Hepatocyte (in vitro differentiated cells): ENCODE results near the gene AGBL1.

Experiments used
- EZH2phosphoT487 ChIP-seq: fragments of 200-600 bp; sonication (generic); IDR thresholded peaks from one replicate; pipeline ENCODE4 v1.6.1; 2018; ENCODE audit warnings: antibody characterized with exemption, mild to moderate bottlenecking, low read depth, moderate library complexity; ENCODE audit not compliant: unreplicated experiment, severe bottlenecking
- TF ChIP-seq, protein P1 (sequence below): fragments of 200-600 bp; sonication (generic); IDR thresholded peaks from 2 replicates; pipeline ENCODE4 v1.5.1; 2016; ENCODE audit warnings: antibody characterized with exemption, mild to moderate bottlenecking; ENCODE audit not compliant: poor library complexity

GRCh38 chr15:86138798-86139197 is 59.1 kb downstream of the AGBL1 start:
- TF ChIP-seq EZH2phosphoT487 = no peak
- TF ChIP-seq, protein P1, sequence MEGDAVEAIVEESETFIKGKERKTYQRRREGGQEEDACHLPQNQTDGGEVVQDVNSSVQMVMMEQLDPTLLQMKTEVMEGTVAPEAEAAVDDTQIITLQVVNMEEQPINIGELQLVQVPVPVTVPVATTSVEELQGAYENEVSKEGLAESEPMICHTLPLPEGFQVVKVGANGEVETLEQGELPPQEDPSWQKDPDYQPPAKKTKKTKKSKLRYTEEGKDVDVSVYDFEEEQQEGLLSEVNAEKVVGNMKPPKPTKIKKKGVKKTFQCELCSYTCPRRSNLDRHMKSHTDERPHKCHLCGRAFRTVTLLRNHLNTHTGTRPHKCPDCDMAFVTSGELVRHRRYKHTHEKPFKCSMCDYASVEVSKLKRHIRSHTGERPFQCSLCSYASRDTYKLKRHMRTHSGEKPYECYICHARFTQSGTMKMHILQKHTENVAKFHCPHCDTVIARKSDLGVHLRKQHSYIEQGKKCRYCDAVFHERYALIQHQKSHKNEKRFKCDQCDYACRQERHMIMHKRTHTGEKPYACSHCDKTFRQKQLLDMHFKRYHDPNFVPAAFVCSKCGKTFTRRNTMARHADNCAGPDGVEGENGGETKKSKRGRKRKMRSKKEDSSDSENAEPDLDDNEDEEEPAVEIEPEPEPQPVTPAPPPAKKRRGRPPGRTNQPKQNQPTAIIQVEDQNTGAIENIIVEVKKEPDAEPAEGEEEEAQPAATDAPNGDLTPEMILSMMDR = no peak
